K562 (cell line): ENCODE data around the gene CAMSAP3. TPM values are rescaled to one million over a fixed set of nuclear protein-coding genes. Genes with fewer than 3 reads are reported as not detected.

Experiments used
- DDX20 ChIP-seq: fragments of 450-650 bp; IDR thresholded peaks from 2 replicates; pipeline ENCODE4 v1.6.1; 2016; ENCODE audit warnings: missing genetic modification characterization, low read depth, mild to moderate bottlenecking, missing compliant biosample characterization, moderate library complexity
- GABPA ChIP-seq: fragments of 200-800 bp; sonication (Bioruptor generic); conservative IDR thresholded peaks from 2 replicates; pipeline ENCODE4 v1.6.1; 2016; ENCODE audit warnings: low read depth, missing genetic modification characterization, missing compliant biosample characterization
- HDAC2 ChIP-seq: fragments of 450-650 bp; IDR thresholded peaks from 2 replicates; pipeline ENCODE4 v1.6.1; 2016; ENCODE audit warnings: mild to moderate bottlenecking
- HIVEP1 ChIP-seq: fragments of 250-450 bp; sonication (Bioruptor Pico); IDR thresholded peaks from 2 replicates; pipeline ENCODE4 v1.4.0; 2020; ENCODE audit warnings: mild to moderate bottlenecking
- HMG20A ChIP-seq: fragments of 450-650 bp; formaldehyde crosslinking; conservative IDR thresholded peaks from 2 replicates; pipeline ENCODE4 v1.4.0; 2020; ENCODE audit warnings: mild to moderate bottlenecking, mixed read lengths
- HNRNPL ChIP-seq: fragments of 200-400 bp; formaldehyde crosslinking; IDR thresholded peaks from 2 replicates; pipeline ENCODE4 v1.6.1; 2017; ENCODE audit warnings: low read depth, mild to moderate bottlenecking, low read length
- IRF2 ChIP-seq: sonication (generic); formaldehyde crosslinking; IDR thresholded peaks from 2 replicates; pipeline ENCODE4 v1.8.1; 2022; ENCODE audit warnings: mild to moderate bottlenecking, missing genetic modification reagents
- KDM2B ChIP-seq: fragments of 250-450 bp; sonication (Bioruptor Pico); IDR thresholded peaks from 2 replicates; pipeline ENCODE4 v1.8.0; 2021; ENCODE audit warnings: mild to moderate bottlenecking, moderate library complexity
- KLF6 ChIP-seq: fragments of 250-450 bp; sonication (Bioruptor Pico); IDR thresholded peaks from 2 replicates; pipeline ENCODE4 v1.4.0; 2020; ENCODE audit warnings: mild to moderate bottlenecking, moderate library complexity, borderline replicate concordance
- MXI1 ChIP-seq: IDR thresholded peaks from 2 replicates; pipeline ENCODE4 v1.6.1; 2011; ENCODE audit warnings: low read depth, mild to moderate bottlenecking, improper control_type of control experiment, low read length
- MYNN ChIP-seq, 2 experiments: sonication (generic); formaldehyde crosslinking in 1 of 2; IDR thresholded peaks; 2 replicates each; pipeline versions ENCODE4 v1.5.0 to v1.6.1; 2016 to 2020; ENCODE audit warnings: antibody characterized with exemption in 1 of 2, missing genetic modification reagents in 1 of 2
- PHF8 ChIP-seq: fragments of 200-600 bp; sonication (generic); IDR thresholded peaks from 2 replicates; pipeline ENCODE4 v1.6.1; 2012; ENCODE audit warnings: mixed run types, mild to moderate bottlenecking, inconsistent platforms, low read length, moderate library complexity, borderline replicate concordance
- POLR2AphosphoS5 ChIP-seq: IDR thresholded peaks from 2 replicates; pipeline ENCODE4 v1.6.1; 2011; ENCODE audit warnings: mild to moderate bottlenecking, low read depth, low read length, moderate library complexity; ENCODE audit not compliant: control insufficient read depth, insufficient read depth
- POLR3A ChIP-seq: IDR thresholded peaks from 2 replicates; pipeline ENCODE4 v1.6.1; 2011; ENCODE audit warnings: borderline replicate concordance, mild to moderate bottlenecking, moderate library complexity; ENCODE audit not compliant: insufficient read length, insufficient read depth; ENCODE audit errors: extremely low read depth
- SIX5 ChIP-seq, 2 experiments: IDR thresholded peaks; 2 replicates each; pipeline ENCODE4 v1.6.1; 2011; ENCODE audit warnings: low read length in 2 of 2, borderline replicate concordance in 1 of 2, low read depth in 1 of 2, mild to moderate bottlenecking in 1 of 2, moderate library complexity in 1 of 2; ENCODE audit not compliant: insufficient read depth in 1 of 2
- TAF15 ChIP-seq: fragments of 200-400 bp; formaldehyde crosslinking; IDR thresholded peaks from 2 replicates; pipeline ENCODE4 v1.6.1; 2017; ENCODE audit warnings: mild to moderate bottlenecking, low read depth, low read length, moderate library complexity
- TAL1 ChIP-seq: fragments of 450-650 bp; IDR thresholded peaks from 2 replicates; pipeline ENCODE4 v1.6.1; 2016; ENCODE audit warnings: mild to moderate bottlenecking
- TBP ChIP-seq: optimal IDR thresholded peaks from 2 replicates; pipeline ENCODE3; 2011; ENCODE audit warnings: low read depth, low read length, improper control_type of control experiment
- TCF3 ChIP-seq: sonication (generic); formaldehyde crosslinking; IDR thresholded peaks from 2 replicates; pipeline ENCODE4 v1.4.0; 2020; ENCODE audit warnings: mild to moderate bottlenecking, missing genetic modification reagents
- XRCC5 ChIP-seq: fragments of 200-400 bp; formaldehyde crosslinking; IDR thresholded peaks from 2 replicates; pipeline ENCODE4 v1.6.1; 2017; ENCODE audit warnings: low read depth, mild to moderate bottlenecking, low read length
- ZFP1 ChIP-seq: fragments of 450-650 bp; formaldehyde crosslinking; IDR thresholded peaks from 2 replicates; pipeline ENCODE4 v1.4.0; 2020; ENCODE audit warnings: mild to moderate bottlenecking, mixed read lengths
- ZFX ChIP-seq: sonication (generic); formaldehyde crosslinking; IDR thresholded peaks from 2 replicates; pipeline ENCODE4 v1.8.0; 2022; ENCODE audit warnings: mild to moderate bottlenecking, missing genetic modification reagents, moderate library complexity
- ZNF77 ChIP-seq: fragments of 250-450 bp; sonication (Bioruptor Pico); IDR thresholded peaks from 2 replicates; pipeline ENCODE4 v1.5.0; 2020
- polyA plus RNA-seq, 8 experiments: library from polyadenylated mRNA; depleted of rRNA in 4 of 8; stranded (reverse) in 5 of 8; unstranded in 3 of 8; fragments of >200 nt; fragmentation: Nextera tagmentation in 2 of 8; fragmentation: Illumina TruSeq in 1 of 8; extraction: Ambion mirVana in 2 of 8; extraction: Trizol in 1 of 8; gene quantifications; 2 replicates each; pipeline versions ENCODE4 v1.2.1 to v1.2.3, GENCODE V29; 2011 to 2014; ENCODE audit warnings: inconsistent platforms in 1 of 8, missing spikeins in 1 of 8
- total RNA-seq, 7 experiments: library from RNA; depleted of rRNA in 6 of 7; stranded (reverse); fragments of >200 nt in 6 of 7; fragmentation: Illumina TruSeq in 2 of 7; extraction: Trizol in 2 of 7; gene quantifications; 2 replicates each; pipeline versions ENCODE4 v1.2.1 to v1.2.3, GENCODE V29; 2011 to 2021; ENCODE audit warnings: low replicate concordance in 1 of 7
- TF ChIP-seq, protein P1 (sequence below): sonication (generic); formaldehyde crosslinking; IDR thresholded peaks from 2 replicates; pipeline ENCODE4 v1.8.0; 2022; ENCODE audit warnings: mild to moderate bottlenecking, missing genetic modification reagents
- TF ChIP-seq, protein P2 (sequence below): fragments of 450-650 bp; IDR thresholded peaks from 2 replicates; pipeline ENCODE4 v1.6.1; 2016; ENCODE audit warnings: borderline replicate concordance
- TF ChIP-seq, protein P3 (sequence below): fragments of 250-450 bp; sonication (Bioruptor Pico); IDR thresholded peaks from 2 replicates; pipeline ENCODE4 v1.4.0; 2020

CAMSAP3 gene
- total and polyA plus RNA-seq, 9 of the 15 experiments (the other 6 are each of a cell fraction or from before 2014, with no cell fraction given), result 0.01 to 0.89 (median 0.22) TPM; not detected in 1

DNA sequence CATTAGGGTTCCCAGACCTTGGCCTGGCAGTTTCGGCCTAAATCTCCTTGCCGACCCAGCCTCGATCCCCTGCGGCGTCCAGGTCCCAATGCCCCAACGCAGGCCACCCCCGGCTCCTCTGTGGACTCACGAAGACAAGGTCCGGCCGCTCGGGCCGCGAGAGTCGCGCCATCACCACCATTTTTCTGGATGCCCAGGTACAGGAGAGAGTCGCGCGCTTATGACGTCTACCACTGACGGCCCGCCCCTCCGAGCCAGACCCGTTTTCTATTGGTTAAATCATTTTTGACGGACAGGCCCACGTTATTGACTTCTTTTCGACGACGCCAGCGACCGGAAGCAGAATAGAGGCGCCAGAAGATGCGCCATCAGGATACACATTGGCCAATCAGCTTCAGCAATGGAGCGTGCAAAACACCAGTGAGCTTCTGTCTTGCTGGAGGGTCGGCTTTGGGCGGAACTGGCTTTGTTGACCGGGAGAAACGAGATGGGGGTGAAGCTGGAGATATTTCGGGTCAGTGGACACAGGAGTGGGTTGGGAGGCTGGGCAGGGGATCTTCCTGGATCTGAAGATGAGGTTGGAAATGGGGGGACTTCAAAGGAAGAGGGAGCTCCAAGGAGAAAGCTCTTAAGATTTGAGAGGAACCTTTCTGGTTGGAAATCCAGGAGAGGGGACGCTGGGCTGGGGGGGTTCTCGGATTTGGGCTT is 33.8 kb downstream of the CAMSAP3 start, which contains the start of the genes PET100 and XAB2 (continued):
- TF ChIP-seq ZNF77, result no peak
- no peak for TF ChIP-seq DDX20 (tag)
- TF ChIP-seq HIVEP1 (CRISPR knock-in tag), result no peak
- TF ChIP-seq KDM2B (CRISPR knock-in tag), result no peak
- TF ChIP-seq, protein P1, sequence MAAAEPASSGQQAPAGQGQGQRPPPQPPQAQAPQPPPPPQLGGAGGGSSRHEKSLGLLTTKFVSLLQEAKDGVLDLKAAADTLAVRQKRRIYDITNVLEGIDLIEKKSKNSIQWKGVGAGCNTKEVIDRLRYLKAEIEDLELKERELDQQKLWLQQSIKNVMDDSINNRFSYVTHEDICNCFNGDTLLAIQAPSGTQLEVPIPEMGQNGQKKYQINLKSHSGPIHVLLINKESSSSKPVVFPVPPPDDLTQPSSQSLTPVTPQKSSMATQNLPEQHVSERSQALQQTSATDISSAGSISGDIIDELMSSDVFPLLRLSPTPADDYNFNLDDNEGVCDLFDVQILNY (CRISPR knock-in tag), result no peak
- TF ChIP-seq TAL1, result no peak
- TF ChIP-seq HMG20A, result no peak
- 0 out of 2 replicates have a peak, but pooled peaks have one; percentile 55 for TF ChIP-seq XRCC5
- no peak for TF ChIP-seq KLF6 (CRISPR knock-in tag)
- TF ChIP-seq MYNN (IDR thresholded peaks at IDR 0.05), result no peak
- no peak for TF ChIP-seq MYNN (CRISPR knock-in tag; IDR thresholded peaks at IDR 0.05)
- TF ChIP-seq POLR2AphosphoS5, result peak; percentile 59
- TF ChIP-seq PHF8, result peak; percentile 87; the same call in 1 of the 2 replicates
- TF ChIP-seq POLR3A, result no peak
- TF ChIP-seq ZFP1 (CRISPR knock-in tag), result no peak
- TF ChIP-seq HNRNPL, result no peak
- TF ChIP-seq GABPA, result peak; percentile 96
- 0 out of 2 replicates have a peak, but pooled peaks have one; percentile 13 for TF ChIP-seq MXI1
- TF ChIP-seq, protein P2, sequence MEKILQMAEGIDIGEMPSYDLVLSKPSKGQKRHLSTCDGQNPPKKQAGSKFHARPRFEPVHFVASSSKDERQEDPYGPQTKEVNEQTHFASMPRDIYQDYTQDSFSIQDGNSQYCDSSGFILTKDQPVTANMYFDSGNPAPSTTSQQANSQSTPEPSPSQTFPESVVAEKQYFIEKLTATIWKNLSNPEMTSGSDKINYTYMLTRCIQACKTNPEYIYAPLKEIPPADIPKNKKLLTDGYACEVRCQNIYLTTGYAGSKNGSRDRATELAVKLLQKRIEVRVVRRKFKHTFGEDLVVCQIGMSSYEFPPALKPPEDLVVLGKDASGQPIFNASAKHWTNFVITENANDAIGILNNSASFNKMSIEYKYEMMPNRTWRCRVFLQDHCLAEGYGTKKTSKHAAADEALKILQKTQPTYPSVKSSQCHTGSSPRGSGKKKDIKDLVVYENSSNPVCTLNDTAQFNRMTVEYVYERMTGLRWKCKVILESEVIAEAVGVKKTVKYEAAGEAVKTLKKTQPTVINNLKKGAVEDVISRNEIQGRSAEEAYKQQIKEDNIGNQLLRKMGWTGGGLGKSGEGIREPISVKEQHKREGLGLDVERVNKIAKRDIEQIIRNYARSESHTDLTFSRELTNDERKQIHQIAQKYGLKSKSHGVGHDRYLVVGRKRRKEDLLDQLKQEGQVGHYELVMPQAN, result peak; percentile 92
- peak; percentile 71 for TF ChIP-seq TBP
- TF ChIP-seq TAF15, result no peak
- TF ChIP-seq ZFX, result peak; percentile 94
- TF ChIP-seq, protein P3, sequence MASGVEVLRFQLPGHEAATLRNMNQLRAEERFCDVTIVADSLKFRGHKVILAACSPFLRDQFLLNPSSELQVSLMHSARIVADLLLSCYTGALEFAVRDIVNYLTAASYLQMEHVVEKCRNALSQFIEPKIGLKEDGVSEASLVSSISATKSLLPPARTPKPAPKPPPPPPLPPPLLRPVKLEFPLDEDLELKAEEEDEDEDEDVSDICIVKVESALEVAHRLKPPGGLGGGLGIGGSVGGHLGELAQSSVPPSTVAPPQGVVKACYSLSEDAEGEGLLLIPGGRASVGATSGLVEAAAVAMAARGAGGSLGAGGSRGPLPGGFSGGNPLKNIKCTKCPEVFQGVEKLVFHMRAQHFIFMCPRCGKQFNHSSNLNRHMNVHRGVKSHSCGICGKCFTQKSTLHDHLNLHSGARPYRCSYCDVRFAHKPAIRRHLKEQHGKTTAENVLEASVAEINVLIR (CRISPR knock-in tag), result peak; percentile 97
- peak; percentile 51 to 60; a peak in 3 of 4 replicates for TF ChIP-seq SIX5 (IDR thresholded peaks at IDR 0.05; ENCODE audit: borderline replicate concordance in 1 of 2, insufficient read depth in 1 of 2, low read depth in 1 of 2, low read length in 2 of 2)
- TF ChIP-seq TCF3 (CRISPR knock-in tag), result no peak
- TF ChIP-seq HDAC2, result peak; percentile 76; the same call in 1 of the 2 replicates
- TF ChIP-seq IRF2 (CRISPR knock-in tag), result no peak
